Testis (tissue), 3 donors: ENCODE data around the gene PLGRKT. TPM values are rescaled to one million over a fixed set of nuclear protein-coding genes. Genes with fewer than 3 reads are reported as not detected.

Experiments
- DNase-seq: peaks from one replicate; pipeline ENCODE4 v3.0.0-alpha.2; 2019
- H3K27ac ChIP-seq, 2 donors: fragments of 200-600 bp; sonication (generic); one replicate each; pipeline ENCODE4 v1.5.1; 2019
- H3K27me3 ChIP-seq: fragments of 200-600 bp; sonication (generic); one replicate; pipeline ENCODE4 v1.5.1; 2019
- H3K36me3 ChIP-seq: fragments of 200-600 bp; sonication (generic); one replicate; pipeline ENCODE4 v1.5.1; 2017; ENCODE audit warnings: low read depth; ENCODE audit errors: missing control alignments
- H3K4me1 ChIP-seq: fragments of 200-600 bp; sonication (generic); one replicate; pipeline ENCODE4 v1.5.1; 2019
- H3K4me3 ChIP-seq, 2 donors: fragments of 200-600 bp; sonication (generic); one replicate each; pipeline ENCODE4 v1.5.1; 2017 to 2019
- H3K9me3 ChIP-seq: fragments of 200-600 bp; sonication (generic); one replicate; pipeline ENCODE4 v1.5.1; 2017
- CTCF ChIP-seq, 3 experiments: fragments of 450-650 bp in 2 of 3; fragments of 200-600 bp in 1 of 3; sonication (generic) in 1 of 3; IDR thresholded peaks; one replicate each; pipeline ENCODE4 v1.5.1; 2016 to 2019; ENCODE audit warnings: antibody characterized with exemption in 3 of 3, mild to moderate bottlenecking in 2 of 3, moderate library complexity in 1 of 3
- POLR2A ChIP-seq: fragments of 450-650 bp; IDR thresholded peaks from one replicate; pipeline ENCODE4 v1.6.1; 2017; ENCODE audit warnings: antibody characterized with exemption, mild to moderate bottlenecking, moderate library complexity
- WGBS, 2 donors: methylation state at CpG; one replicate each; pipeline ENCODE4 v1.1.5; 2018; 5-methylcytosine and 5-hydroxymethylcytosine counted together
- intact Hi-C: fragments of 100-400 bp; cut with DNase I; formaldehyde crosslinking; loops from one replicate; pipeline ENCODE4 v1.15.1; 2023; ENCODE audit warnings: low total_unique reads
- polyA plus RNA-seq: library from polyadenylated mRNA; stranded (reverse); fragments of 350-450 nt; fragmentation: Illumina TruSeq; extraction: RNeasy Lipid Tissue Mini Kit (QIAGEN cat#74804); gene quantifications from one replicate; pipeline ENCODE4 v1.2.3, GENCODE V29; 2014; ENCODE audit warnings: low read depth, low replicate concordance; ENCODE audit not compliant: insufficient read depth
- total RNA-seq, 2 donors: library from RNA; depleted of rRNA; stranded (reverse); fragments of >200 nt; gene quantifications; one replicate each; pipeline ENCODE4 v1.2.3, GENCODE V29; 2016

PLGRKT gene
- total and polyA plus RNA-seq, 3 donors from 2014 or later: 7.5 to 13.4 (median 9.5) TPM

- no peaks in the 10 kb centered on the region for H3K36me3 ChIP-seq
- no peak for TF ChIP-seq POLR2A
- TF ChIP-seq CTCF (IDR thresholded peaks at IDR 0.05): no peak
- intact Hi-C loops: no loop called here
- H3K27me3 ChIP-seq: no peaks in the 10 kb centered on the region
- no peaks in the 10 kb centered on the region for H3K4me1 ChIP-seq
- no peaks in the 10 kb centered on the region for H3K9me3 ChIP-seq
- DNase-seq: no peak
- WGBS, 2 donors: 78 to 82% methylated on average over 2 of the region's 2 CpGs
- H3K4me3 ChIP-seq: no peak overlapping the region
- H3K27ac ChIP-seq: no peak overlapping the region
These were observed 44.2 kb downstream of the PLGRKT start for GRCh38 chr9:5393497-5393896.

GRCh38 chr9:5392285-5392684, 45.4 kb downstream of the PLGRKT start:
- no peak overlapping the region for H3K27ac ChIP-seq
- H3K36me3 ChIP-seq: no peaks in the 10 kb centered on the region
- no peaks in the 10 kb centered on the region for H3K9me3 ChIP-seq
- WGBS, 2 donors: 95 to 97% methylated on average over 1 of the region's 1 CpG
- TF ChIP-seq POLR2A (no peak), CTCF (IDR thresholded peaks at IDR 0.05) (no peak)
- intact Hi-C loops: no loop called here
- DNase-seq: no peak
- no peaks in the 10 kb centered on the region for H3K4me1 ChIP-seq
- H3K4me3 ChIP-seq: no peak overlapping the region
- H3K27me3 ChIP-seq: no peaks in the 10 kb centered on the region

DNA sequence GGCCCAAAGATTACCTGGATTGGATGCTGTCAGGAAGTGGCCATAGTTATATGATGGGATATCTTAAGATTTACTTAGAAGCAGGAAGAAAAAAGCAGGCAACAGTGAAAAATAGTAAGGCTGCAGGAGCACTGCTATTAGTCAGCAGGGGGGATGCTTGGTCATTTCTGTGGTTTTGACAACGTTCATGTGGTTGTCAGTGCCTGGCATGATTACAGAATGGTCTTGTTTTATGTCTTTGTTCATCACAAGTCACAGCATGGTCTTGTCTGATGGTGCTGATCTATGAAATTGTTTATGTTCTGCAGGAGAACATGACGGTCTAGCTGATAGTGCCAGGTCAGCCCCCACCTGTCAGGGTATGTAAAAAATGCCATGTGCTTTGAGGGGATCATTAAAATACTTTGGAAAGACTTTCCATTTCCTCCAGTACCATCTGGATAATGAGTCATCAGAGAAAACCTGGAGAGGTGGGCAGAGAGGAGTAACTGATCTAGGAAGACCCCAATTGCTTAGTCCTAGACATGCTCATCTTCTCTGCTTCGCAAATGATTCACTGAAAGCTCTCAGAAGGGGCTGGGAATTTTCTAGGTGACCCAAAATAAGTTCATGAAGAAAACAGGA, 48.5 kb downstream of the PLGRKT start:
- Histone ChIP-seq H3K4me3 (no peak overlapping the region), H3K36me3 (no peaks in the 10 kb centered on the region), H3K27ac (no peak overlapping the region), H3K27me3 (no peaks in the 10 kb centered on the region), H3K4me1 (no peaks in the 10 kb centered on the region), H3K9me3 (no peaks in the 10 kb centered on the region)
- 59 to 79% methylated on average over 3 of the region's 3 CpGs for WGBS, 2 donors
- no peak for DNase-seq
- intact Hi-C loops: no loop called here
- TF ChIP-seq POLR2A (no peak), CTCF (IDR thresholded peaks at IDR 0.05) (no peak)

DNA sequence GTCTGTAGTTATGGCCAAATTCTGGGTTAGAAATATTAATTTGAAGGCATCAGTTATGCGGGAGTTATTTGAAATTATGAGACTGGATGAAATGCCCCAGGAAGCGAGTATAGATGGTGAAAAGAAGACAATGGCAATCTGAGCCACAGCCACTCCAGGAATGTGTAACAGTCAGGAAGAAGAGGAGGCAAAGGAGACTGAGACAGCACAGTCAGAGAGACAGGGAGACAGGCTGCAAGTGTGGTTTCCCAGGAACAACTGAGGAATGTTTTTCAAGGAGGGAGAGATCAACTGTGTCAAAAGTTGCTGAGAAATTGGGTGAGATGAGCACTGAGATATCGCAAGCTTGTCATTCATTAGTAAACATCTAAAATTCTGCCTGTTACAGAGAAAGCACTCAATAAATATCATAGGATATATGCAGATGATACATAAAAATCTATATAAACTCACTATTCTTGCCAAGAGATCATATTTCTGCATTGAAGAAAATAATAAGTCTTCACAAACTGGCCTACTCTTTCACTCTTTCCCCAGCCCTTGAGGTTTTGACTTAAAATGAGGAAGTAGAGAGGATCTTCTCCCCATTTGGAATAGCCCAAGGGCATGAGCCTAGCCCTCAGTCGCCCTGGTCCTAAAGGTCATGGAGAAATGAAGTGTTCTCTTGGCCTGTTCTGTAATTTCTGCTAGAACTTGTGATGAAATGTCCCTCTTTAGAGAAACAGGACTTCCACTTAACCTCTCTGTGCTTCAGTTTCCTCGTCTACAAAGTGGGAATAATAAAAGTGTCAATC, 49.5 kb downstream of the PLGRKT start:
- Histone ChIP-seq H3K27ac (no peak overlapping the region), H3K4me1 (no peaks in the 10 kb centered on the region), H3K27me3 (no peaks in the 10 kb centered on the region), H3K9me3 (no peaks in the 10 kb centered on the region), H3K4me3 (no peak overlapping the region), H3K36me3 (no peaks in the 10 kb centered on the region)
- DNase-seq: no peak
- TF ChIP-seq POLR2A (no peak), CTCF (IDR thresholded peaks at IDR 0.05) (no peak)
- WGBS, 2 donors: 85 to 93% methylated on average over 5 of the region's 5 CpGs
- intact Hi-C loops: no loop called here

- H3K4me1 ChIP-seq: no peaks in the 10 kb centered on the region
- TF ChIP-seq POLR2A (no peak), CTCF (IDR thresholded peaks at IDR 0.05) (no peak)
- intact Hi-C loops: no loop called here
- H3K27ac ChIP-seq: no peak overlapping the region
- H3K9me3 ChIP-seq: no peaks in the 10 kb centered on the region
- H3K27me3 ChIP-seq: no peaks in the 10 kb centered on the region
- no peaks in the 10 kb centered on the region for H3K36me3 ChIP-seq
- DNase-seq: no peak
- H3K4me3 ChIP-seq: no peak overlapping the region
These were observed 53.3 kb downstream of the PLGRKT start for GRCh38 chr9:5384436-5384835.
